GM12864 (cell line): ENCODE data around the gene BBOX1.

Source experiments
- DNase-seq: peaks from one replicate; pipeline ENCODE4 v3.0.0-alpha.2; 2011; ENCODE audit warnings: low read depth
- H3K4me3 ChIP-seq: 2 replicates; pipeline ENCODE4 v1.5.1; 2011; ENCODE audit warnings: mild to moderate bottlenecking, low read depth, low read length, control low read depth
- CTCF ChIP-seq: IDR thresholded peaks from 2 replicates; pipeline ENCODE4 v1.5.1; 2011; ENCODE audit warnings: low read depth, mild to moderate bottlenecking, moderate library complexity, low read length, control low read depth, inconsistent platforms; ENCODE audit errors: missing control alignments

BBOX1 gene

GRCh38 chr11:27025957-27026733, 14.5 kb upstream of the BBOX1 start:
- no peak for DNase-seq
- no peak for TF ChIP-seq CTCF
- no peak overlapping the region for H3K4me3 ChIP-seq

DNA sequence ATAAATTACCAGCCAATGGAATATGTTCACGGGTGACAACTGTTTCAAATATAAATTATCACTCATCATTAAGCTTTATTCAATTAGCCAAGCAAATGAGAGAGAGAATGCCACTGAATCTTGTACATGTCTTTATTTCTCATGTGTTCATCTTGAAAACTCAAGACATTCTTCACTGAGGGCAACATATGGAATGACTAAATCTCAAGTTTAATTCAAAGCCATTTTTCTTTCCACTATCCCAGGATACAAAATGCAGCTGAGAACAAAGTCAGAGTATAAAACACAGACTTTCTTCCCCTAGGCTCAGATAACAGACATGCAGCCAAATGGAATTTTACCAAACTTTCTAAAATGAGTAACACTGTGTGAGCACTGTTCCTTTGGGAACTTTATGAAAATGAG, 12.1 kb upstream of the BBOX1 start:
- no peak overlapping the region for H3K4me3 ChIP-seq
- TF ChIP-seq CTCF = no peak
- DNase-seq = no peak

DNA sequence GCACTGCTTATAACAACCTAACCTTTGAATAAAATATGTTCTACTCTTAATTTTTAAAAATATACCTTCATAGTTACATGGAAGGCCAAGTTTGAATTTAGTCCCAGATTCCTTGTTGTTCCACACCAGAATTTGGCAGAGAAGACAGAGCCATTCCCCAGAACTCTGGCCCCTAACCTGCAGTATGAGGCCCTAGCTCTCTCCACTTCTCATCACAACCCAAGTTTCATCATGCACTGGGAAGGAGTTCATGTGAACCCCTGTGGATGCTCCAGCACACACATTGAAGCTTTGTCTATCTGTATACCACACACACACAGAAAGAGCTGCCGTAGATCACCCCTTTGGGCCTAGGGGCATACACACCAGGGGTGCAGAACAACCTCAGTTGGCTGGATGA, 10.6 kb upstream of the BBOX1 start:
- TF ChIP-seq CTCF = no peak
- H3K4me3 ChIP-seq = no peak overlapping the region
- no peak for DNase-seq

- no peak overlapping the region for H3K4me3 ChIP-seq
- TF ChIP-seq CTCF = no peak
- no peak for DNase-seq
Observed at GRCh38 chr11:27031754-27032153, 8.9 kb upstream of the BBOX1 start.

- H3K4me3 ChIP-seq = no peak overlapping the region
- no peak for DNase-seq
- TF ChIP-seq CTCF = no peak
Observed at GRCh38 chr11:27039873-27040272, 742 bp upstream of the BBOX1 start.

GRCh38 chr11:27041141-27041899, 705 bp downstream of the BBOX1 start:
- no peak for DNase-seq
- TF ChIP-seq CTCF = no peak
- no peak overlapping the region for H3K4me3 ChIP-seq
